ENCODE results near the gene RASGRF2.
"Not testable (repeated sequence)": the region's sequence is repeated elsewhere in the genome, so short reads cannot be mapped to it uniquely, and the experiment has no call there.

Gene RASGRF2

DNA sequence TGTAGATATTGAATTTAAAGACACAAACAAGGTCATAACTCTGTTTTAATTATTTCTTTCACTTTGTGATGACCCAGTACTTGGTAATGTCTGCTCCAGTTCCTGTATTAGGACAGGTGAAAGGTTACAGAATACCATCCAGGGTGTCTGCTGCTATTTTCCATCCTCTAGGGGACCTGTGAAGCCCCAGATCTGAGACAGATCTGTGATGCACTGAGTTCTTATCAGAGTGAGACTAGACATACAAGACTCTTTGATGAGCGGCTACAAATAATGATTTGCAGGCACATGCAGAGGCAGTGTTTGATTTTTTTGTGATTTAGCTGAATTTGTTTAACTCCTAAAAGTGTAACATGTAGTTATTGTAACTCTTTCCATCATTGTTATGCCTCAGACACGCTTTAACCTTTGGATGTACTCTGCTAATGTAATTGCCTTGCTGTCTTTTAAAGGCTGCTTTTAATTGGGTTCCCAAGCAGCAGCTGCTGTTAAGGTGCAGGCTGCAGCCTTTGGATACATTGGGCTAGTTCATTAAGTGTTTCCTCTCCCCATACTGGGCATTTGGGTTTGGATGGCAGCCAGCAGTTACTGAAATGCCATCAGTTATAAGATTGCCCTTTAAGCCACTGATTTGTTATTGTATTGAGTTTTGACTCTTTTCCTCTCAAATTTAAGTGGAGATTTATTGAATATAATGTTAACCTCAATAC is 63.3 kb downstream of the RASGRF2 start:
- DNase-seq: no peak

DNA sequence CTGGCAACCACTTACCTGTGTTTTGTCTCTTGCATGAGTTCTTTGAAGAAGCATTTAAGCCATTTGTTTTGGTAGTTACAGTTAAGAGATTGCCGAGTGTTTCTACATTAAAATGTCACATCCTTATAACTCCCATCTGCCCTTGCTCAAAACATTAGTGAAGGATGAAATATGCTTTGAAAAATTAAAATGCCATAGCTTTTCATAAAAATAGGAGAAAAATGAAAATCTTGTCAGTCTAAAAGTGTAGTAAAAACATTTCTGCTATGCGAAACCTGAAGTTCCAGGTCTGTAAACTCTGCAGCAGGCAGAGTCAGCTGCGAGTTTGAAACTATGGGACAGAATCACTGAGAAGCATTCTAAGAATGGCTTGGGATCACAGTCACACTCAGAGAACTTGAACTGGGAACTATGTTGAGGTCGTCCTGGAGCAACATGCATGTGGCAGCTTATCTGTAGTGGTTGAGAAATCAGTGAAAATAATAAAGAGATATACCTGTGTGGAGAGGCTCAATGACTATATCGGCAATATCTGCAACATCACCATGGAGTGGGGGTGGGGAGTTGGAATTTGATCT is 67.4 kb downstream of the RASGRF2 start:
- no peak for DNase-seq

DNA sequence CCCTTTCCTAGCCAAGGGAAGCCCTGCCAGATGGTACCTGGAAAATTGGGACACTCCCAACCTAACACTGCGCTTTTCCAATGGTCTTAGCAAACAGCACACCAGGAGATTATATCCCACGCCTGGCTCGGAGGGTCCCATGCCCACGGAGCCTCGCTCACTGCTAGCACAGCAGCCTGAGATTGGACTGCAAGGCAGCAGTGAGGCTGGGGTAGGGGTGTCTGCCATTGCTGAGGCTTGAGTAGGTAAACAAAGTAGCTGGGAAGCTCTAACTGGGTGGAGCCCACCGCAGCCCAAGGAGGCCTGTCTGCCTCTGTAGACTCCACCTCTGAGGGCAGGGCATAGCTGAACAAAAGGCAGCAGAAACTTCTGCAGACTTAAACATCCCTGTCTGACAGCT is 68.7 kb downstream of the RASGRF2 start:
- not testable (repeated sequence) for DNase-seq

DNA sequence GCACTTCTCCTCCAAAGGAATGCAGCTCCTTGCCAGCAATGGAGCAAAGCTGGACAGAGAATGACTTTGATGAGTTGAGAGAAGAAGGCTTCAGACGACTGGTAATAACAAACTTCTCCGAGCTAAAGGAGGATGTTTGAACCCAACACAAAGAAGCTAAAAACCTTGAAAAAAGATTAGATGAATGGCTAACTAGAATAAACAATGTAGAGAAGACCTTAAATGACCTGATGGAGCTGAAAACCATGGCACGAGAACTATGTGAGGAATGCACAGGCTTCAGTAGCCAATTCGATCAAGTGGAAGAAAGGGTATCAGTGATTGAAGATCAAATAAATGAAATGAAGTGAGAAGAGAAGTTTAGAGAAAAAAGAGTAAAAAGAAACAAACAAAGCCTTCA is 69.6 kb downstream of the RASGRF2 start:
- DNase-seq: not testable (repeated sequence)

DNA sequence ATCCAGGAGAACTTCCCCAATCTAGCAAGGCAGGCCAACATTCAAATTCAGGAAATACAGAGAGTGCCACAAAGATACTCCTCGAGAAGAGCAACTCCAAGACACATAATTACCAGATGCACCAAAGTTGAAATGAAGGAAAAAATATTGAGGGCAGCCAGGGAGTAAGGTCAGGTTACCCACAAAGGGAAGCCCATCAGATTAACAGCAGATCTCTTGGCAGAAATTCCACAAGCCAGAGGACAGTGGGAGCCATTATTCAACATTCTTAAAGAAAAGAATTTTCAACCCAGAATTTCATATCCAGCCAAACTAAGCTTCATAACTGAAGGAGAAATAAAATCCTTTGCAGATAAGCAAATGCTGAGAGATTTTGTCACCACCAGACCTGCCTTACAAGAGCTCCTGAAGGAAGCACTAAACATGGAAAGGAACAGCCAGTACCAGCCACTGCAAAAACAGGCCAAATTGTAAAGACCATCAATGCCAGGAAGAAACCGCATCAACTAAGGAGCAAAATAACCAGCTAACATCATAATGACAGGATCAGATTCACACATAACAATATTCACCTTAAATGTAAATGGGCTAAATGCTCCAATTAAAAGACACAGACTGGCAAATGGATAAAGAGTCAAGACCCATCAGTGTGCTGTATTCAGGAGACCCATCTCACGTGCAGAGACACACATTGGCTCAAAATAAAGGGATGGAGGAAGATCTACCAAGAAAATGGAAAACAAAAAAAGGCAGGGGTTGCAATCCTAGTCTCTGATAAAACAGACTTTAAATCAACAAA is 70.3 kb downstream of the RASGRF2 start:
- DNase-seq: not testable (repeated sequence)

DNA sequence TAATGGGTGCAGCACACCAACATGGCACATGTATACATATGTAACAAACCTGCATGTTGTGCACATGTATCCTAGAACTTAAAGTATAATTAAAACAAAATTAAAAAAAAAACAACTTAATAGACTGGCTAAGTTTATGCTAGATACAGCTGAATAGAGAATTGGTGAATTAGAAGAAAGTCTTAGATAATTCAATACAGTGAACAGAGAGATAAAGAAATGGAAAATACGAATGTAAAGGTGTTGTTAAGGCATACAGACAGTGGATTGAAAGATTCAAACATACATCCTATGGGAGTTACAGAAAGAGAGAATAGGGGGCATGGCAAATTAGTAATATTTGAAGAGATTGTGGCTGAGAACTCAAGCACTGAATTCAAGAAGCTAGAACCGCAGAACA is 75.4 kb downstream of the RASGRF2 start:
- DNase-seq: no peak

DNA sequence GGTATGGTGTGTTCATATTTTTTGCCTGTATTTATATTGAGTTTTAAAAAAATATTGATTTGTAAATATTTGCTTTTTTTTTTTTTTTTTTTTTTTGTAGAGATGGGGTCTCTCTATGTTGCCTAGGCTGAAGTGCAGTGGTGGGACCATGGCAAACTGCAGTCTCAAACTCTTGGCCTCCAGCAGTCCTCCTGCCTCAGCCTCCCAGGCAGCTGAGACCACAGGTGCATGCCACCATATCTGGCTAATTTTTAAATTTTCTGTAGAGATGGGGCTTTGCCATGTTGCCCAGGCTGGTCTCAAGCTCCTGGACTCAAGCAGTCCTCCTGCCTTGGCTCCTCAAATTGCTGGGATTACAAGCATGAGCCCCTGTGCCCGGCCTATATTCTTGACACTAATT is 78.3 kb downstream of the RASGRF2 start:
- no peak for DNase-seq

DNA sequence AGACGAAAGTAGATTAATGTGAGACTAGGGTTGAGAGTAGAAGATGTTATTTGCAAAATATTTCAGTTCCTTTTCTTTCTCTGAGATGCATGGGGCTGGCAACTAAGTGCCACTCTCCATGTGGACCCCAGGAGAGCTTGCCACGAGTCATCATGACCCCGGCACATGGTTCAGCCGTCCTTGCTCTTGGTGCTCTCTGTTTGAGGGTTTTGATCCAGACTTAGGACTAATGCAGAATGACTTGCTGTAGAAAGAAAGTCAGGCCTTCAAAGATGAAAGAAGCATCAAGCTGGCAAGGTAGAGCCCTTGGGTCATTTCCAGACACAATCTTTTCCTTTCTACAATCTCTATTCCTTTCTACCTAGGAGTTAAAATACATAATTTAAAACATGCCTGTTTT is 84.7 kb downstream of the RASGRF2 start:
- DNase-seq: no peak

DNA sequence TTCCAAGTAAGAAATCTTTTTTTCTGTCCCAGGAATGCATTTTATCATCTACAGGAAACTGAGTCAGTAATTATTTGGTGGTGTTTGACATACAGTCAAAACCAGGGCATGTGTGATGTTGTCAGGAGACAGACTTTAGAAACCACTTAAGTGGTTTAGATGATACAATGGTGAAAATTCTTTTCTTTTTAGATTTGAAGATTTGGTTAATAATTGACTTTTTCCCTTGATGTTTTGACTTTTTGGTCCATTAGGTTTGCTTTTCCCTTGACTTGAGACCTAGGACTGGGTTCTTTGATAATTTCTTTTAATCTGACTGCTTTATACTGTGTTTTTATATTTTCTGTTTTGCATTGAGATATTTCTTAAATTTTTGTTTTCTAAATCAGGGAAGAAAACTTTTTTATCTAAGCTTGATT is 85.2 kb downstream of the RASGRF2 start:
- no peak for DNase-seq

DNA sequence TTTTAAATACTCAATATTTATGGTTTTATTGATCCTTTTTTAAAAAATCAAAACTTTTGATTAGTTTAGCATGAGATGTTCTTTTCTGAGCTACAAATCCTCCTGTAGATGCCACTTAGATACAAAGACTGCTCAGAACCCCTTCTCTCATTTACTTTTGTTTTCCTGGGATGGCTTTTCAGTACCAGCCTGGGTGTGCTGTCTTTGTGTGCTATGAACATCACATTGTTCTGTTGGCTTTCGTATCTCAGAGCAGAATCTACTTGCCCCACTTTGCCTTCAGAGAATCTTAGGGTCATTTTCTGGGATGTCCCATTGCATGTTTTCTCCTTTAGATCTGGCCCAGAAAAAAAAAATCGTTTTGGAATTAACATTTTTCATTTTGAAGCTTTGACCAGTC is 85.9 kb downstream of the RASGRF2 start:
- no peak for DNase-seq

DNA sequence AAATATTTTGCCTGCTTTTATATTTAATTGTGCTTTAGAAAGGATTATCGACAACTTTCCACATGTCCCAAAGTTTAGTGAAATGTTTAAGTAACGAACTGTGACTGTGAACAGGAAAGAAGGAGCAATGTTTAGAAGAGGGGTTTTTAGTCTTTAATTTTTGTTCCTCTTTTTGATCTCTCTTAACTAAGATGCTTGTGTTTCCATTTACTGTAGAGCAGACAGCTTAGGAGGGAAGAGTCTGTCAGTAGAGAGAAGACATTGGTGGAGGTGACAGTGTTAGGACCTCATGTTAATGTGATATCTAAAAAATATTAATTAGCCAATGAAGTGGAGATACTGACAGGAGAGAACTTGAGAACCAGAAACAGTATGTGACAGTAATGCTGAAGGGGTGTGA is 92.2 kb downstream of the RASGRF2 start:
- no peak for DNase-seq

DNA sequence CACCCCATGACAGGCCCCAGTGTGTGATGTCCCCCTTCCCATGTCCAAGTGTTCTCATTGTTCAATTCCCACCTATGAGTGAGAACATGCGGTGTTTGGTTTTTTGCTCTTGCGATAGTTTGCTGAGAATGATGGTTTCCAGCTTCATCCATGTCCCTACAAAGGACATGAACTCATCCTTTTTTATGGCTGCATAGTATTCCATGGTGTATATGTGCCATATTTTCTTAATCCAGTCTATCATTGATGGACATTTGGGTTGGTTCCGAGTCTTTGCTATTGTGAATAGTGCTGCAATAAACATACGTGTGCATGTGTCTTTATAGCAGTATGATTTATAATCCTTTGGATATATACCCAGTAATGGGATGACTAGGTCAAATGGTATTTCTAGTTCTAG is 93.1 kb downstream of the RASGRF2 start:
- DNase-seq: not testable (repeated sequence)

DNA sequence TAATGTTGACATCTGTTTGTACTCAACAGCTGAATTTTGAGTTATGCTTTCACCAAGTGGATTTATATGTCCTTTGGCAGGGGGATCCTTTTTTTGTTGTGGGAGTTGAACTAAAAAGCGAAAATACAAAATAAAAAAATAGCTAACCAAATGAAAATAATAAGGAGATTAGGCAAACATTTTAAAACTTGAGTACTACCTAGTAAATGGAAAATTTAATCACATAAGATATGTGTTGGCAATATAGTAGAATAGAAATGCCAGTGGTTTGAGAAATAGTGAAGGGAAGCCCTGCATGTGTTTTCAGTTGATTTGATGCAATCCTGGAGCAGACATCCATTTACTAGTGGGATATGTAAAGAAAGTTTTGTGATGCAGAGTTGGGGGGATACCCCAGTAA is 98.0 kb downstream of the RASGRF2 start:
- no peak for DNase-seq

DNA sequence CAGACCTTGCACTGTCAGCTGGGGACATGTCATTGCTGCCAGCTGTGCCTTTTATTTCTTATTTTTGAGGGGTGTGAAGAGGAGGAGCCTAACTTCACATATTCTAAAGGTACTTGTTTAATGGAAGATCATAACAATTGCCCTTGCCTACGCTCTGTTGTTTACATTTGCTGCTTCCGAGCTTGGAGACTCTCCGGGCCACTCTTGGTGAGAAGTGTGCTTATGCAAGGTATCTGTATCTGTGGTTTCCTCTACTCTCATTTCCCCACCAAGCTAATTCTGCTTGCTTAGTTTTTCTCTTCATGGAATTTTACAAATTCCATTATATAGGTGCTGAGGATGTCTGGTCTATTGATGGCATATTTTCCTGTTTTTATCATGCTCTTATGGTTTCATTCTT is 105.3 kb downstream of the RASGRF2 start:
- no peak for DNase-seq

DNA sequence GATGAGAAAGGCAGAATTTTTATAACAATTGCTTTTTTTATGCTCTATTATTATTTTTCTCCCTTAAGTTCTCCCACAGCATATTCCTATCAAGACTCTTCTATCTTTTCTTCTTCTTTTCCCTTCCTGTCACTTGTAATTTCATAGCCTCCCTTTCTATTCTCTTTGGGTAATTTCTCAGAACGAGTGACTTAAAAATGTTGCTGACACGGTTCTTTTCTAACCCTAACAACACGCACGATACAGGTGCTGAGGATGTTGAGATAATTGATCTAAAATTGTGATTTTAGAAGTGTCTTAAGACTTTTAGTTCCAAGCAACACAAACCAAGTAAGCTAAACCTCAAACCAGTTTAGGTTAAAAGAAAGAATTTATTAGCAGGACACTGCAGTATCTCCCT is 105.9 kb downstream of the RASGRF2 start:
- DNase-seq: no peak

DNA sequence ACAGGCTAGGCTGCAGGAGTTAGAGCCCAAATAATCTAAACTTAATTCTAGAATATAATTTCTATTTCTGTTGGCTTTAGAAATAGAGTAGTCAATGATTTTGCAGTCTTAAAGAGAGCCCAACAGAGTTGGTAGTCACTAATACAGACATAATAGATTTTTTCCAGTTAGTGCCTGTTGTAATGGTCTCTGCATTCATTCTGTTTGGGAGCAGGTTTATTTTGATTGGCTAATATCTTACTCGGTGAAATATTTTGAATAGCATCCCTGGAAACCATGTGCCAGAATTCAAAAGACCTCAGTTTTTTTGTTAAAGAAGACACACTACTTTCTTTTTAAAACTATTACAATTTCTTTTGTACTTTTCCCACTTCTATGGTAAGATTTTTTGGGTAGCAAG is 107.2 kb downstream of the RASGRF2 start:
- DNase-seq: no peak

DNA sequence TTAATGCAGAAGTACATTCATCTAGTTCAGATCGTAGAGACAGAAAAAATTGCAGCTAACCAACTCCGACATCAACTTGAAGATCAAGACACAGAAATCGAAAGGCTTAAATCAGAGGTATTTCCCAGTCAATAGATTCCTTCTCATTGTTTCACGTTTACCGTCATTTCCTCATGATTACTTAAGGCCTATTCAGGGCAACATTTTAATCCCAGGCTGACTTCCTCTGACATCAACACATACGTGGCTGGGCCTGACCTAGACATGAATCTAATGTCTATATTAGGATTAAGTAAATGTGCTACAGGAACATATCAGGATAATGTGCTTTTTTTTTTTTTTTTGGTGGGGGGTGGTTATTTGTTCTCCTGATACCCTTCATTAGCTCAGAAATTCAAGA is 107.9 kb downstream of the RASGRF2 start:
- no peak for DNase-seq

DNA sequence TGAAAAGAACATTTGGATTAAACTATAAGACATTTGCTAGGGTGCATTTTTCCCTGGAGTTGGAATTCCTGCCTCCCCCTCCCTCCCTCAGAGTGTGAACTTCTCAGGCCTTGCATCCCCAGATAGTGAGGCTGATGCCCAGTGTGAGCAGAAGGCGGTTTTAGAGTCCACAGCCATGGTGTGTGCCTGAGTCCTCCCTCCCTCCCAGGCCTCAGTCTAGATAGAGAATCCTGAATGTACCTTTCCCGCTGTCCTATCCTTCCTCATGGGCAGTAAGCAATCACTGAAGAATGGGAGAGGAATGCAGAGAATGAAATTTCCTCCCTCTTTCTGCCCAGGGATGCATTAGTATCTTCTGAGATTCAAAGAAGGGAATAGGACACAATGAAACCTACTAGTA is 108.5 kb downstream of the RASGRF2 start:
- DNase-seq: no peak

DNA sequence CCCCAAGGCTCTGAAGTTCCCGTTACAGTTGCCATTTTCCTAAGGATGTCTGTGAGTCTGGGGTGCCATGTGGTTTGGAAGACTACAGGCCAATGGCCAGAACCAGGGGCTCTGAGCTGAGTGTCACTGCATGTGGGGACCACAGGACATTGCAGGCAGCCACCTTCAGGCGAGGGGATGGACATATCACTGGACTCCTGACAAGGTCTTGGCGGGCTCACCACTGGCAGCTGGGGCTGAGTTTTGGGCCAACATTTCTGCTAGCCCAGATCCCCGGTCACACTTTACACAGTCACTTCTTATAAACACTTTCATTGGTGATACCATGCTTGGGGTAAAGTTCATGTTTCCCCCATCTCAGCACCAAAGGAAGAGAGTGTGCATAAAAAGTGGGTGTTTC is 109.8 kb downstream of the RASGRF2 start:
- DNase-seq: no peak

DNA sequence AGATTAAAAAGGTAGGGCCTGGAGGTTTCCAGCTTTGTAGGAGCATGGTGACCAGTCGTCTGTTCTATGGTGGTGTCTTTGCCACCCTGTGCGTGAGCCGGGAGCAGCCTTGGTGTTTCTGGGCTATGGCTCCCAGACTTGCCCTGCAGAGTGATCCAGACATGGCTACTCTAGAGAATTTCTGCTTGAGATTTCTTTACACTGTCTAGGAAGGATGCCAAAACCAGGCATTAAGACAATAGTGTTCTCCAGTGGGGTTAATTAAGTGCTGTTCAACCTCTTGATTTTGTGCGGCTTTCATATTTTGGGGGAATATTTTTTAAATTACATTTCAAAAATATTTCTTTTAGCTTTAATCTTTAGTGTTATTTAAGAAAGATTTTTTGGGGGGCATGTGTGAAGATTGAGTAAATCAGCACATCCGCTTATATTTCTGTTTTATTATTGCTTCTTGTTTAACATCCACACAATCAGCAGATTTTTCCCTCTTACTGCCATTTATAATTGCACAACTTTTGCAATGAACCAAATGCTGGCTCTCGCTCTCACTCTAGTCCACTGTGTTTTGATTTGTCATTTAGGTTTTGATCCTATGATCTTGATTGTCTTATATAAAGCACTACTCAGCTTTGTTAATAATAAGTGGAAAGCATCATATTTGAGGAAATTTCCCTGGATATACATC is 110.5 kb downstream of the RASGRF2 start:
- DNase-seq: no peak

DNA sequence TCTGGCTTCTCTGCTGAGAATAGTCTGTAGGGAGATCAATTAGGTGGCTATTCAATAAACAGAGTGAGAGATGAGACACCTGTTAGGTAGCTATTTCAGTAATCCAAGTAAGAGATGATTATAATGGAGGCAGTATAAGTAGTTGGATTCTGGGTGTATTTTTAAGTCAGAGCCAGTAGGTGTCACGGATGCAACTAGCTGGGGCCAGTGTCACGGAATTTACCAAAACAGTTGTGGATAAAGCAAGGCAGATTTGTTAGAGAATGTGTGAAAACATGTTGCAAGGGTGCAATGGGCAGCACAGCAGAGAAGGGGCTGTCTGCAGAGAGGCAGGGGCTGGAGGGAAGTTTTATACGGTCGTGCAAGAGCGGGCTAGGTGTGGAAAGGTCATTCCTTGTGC is 114.9 kb downstream of the RASGRF2 start:
- DNase-seq: no peak

DNA sequence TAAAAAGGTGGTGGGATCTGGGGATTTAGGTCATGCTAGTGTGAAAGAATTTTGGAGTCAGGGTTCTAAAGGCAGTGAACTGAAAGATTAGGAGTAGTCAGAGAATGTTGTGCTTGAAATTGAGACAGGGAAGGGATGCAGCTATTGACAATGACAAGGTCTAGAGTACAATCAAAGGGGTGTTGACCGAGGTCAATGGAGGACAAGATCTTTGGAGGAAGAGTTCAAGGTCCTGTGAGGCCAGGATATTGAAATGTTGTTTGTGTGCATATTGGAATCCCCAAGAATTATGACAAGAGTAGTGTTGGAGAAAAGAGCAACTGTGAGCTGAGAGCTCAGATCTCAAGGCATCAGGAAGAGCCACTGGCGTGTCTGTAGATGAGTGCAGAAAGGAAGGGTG is 116.9 kb downstream of the RASGRF2 start:
- DNase-seq: no peak

DNA sequence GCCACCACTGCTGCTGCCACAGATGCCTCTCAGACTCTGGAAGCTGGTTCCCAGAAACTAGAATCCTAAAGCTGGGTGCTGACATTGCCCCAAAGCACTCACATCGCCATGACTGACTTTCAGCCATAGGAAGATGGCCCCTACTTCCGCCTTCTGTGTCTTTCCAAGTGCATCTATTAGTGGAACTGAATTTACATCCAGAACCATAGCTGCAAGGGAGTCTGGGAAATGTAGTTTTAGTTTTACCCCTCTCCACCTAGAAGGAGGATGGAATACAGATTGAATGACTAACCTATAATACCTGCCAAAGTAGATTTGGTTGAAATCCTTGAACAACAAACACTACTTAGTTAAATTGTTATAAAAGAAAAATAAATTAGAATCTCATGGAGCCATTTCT is 118.8 kb downstream of the RASGRF2 start:
- no peak for DNase-seq

Data from CD4-positive, alpha-beta T cell treated with Interleukin-6 for 4 hours (primary cell).